PC-3 (cell line): ENCODE data around the gene RBM47. TPM values are rescaled to one million over a fixed set of nuclear protein-coding genes. Genes with fewer than 3 reads are reported as not detected.

Source experiments
- ATAC-seq: fragments of 200-7000 bp; cut with Tn5 transposase; 2 replicates; pipeline ENCODE4 v1.9.1; 2020; ENCODE audit warnings: mild to moderate bottlenecking, moderate library complexity
- BruUV-seq: library from RNA; stranded (reverse); fragments of 400-500 nt; replicated peaks from 2 replicates; lab custom pipeline; 2021; lab: Mats Ljungman, UMichigan
- CTCF ChIA-PET: fragments of 300-600 bp; sonication (Branson Sonifier 250); formaldehyde crosslinking; loops from one replicate; lab custom pipeline; 2022; ENCODE audit warnings: antibody characterized with exemption; lab: Charles Lee
- POLR2A ChIA-PET: fragments of 300-600 bp; sonication (Branson Sonifier 250); formaldehyde crosslinking; loops from one replicate; lab custom pipeline; 2022; ENCODE audit warnings: antibody characterized with exemption; ENCODE audit not compliant: unreplicated experiment; lab: Charles Lee
- DNase-seq: peaks from one replicate; pipeline ENCODE4 v3.0.0-alpha.2; 2015
- H2AFZ ChIP-seq: fragments of 300-600 bp; sonication (generic); 2 replicates; pipeline ENCODE4 v1.6.0; 2016; ENCODE audit warnings: antibody characterized with exemption, low read length
- H3F3A ChIP-seq: fragments of 300-600 bp; sonication (generic); one replicate; pipeline ENCODE4 v1.6.0; 2017; ENCODE audit warnings: antibody characterized with exemption, low read length, control low read depth, mild to moderate bottlenecking; ENCODE audit not compliant: unreplicated experiment
- H3K27ac ChIP-seq: fragments of 300-600 bp; sonication (generic); 2 replicates; pipeline ENCODE4 v1.5.1; 2016; ENCODE audit warnings: mild to moderate bottlenecking, low read length
- H3K27me3 ChIP-seq: fragments of 300-600 bp; sonication (generic); 2 replicates; pipeline ENCODE4 v1.6.1; 2016; ENCODE audit warnings: low read length, mixed read lengths
- H3K36me3 ChIP-seq: fragments of 300-600 bp; sonication (generic); 2 replicates; pipeline ENCODE4 v1.6.1; 2016; ENCODE audit warnings: low read depth, mixed run types, low read length, mixed read lengths
- H3K4me1 ChIP-seq: fragments of 300-600 bp; sonication (generic); 2 replicates; pipeline ENCODE4 v1.5.1; 2016; ENCODE audit warnings: low read length; ENCODE audit not compliant: insufficient read depth
- H3K4me2 ChIP-seq: fragments of 300-600 bp; sonication (generic); 2 replicates; pipeline ENCODE4 v1.6.0; 2016; ENCODE audit warnings: low read length
- H3K4me3 ChIP-seq: fragments of 300-600 bp; sonication (generic); 2 replicates; pipeline ENCODE4 v1.5.1; 2016; ENCODE audit warnings: mild to moderate bottlenecking, low read length, mixed read lengths
- H3K79me2 ChIP-seq: fragments of 300-600 bp; sonication (generic); 2 replicates; pipeline ENCODE4 v1.6.1; 2017; ENCODE audit warnings: low read length, mixed read lengths
- H3K9ac ChIP-seq: fragments of 300-600 bp; sonication (generic); 2 replicates; pipeline ENCODE4 v1.6.0; 2016; ENCODE audit warnings: mild to moderate bottlenecking, low read length
- H3K9me2 ChIP-seq: fragments of 300-600 bp; sonication (generic); replicated peaks from 2 replicates; pipeline ENCODE4 v1.6.1; 2016; ENCODE audit warnings: mixed run types, low read length, mixed read lengths
- H3K9me3 ChIP-seq: fragments of 300-600 bp; sonication (generic); 2 replicates; pipeline ENCODE4 v1.6.1; 2016; ENCODE audit warnings: low read length, mixed read lengths
- H4K20me1 ChIP-seq: fragments of 300-600 bp; sonication (generic); 2 replicates; pipeline ENCODE4 v1.6.1; 2016; ENCODE audit warnings: low read length, mixed read lengths
- EZH2 ChIP-seq: fragments of 300-600 bp; sonication (generic); IDR thresholded peaks from one replicate; pipeline ENCODE4 v1.6.1; 2017; ENCODE audit warnings: antibody characterized with exemption, mild to moderate bottlenecking, low read length; ENCODE audit not compliant: unreplicated experiment
- EZH2phosphoT487 ChIP-seq: fragments of 300-600 bp; sonication (generic); IDR thresholded peaks from 2 replicates; pipeline ENCODE4 v1.6.1; 2018; ENCODE audit warnings: mild to moderate bottlenecking, antibody characterized with exemption, low read length, borderline replicate concordance
- intact Hi-C: fragments of 100-400 bp; cut with micrococcal nuclease; formaldehyde crosslinking; loops from 2 replicates; pipeline ENCODE4 v1.9.0; 2023
- total RNA-seq: library from RNA; depleted of rRNA; stranded (reverse); fragments of >200 nt; gene quantifications from 2 replicates; pipeline ENCODE4 v1.2.3, GENCODE V29; 2014
- TF ChIP-seq, protein P1 (sequence below): fragments of 300-600 bp; sonication (generic); conservative IDR thresholded peaks from 2 replicates; pipeline ENCODE4 v1.5.1; 2017; ENCODE audit warnings: antibody characterized with exemption, low read depth, mild to moderate bottlenecking, low read length

Gene RBM47
- total RNA-seq, 1 experiment from 2014 or later, result 34.7 TPM

DNA sequence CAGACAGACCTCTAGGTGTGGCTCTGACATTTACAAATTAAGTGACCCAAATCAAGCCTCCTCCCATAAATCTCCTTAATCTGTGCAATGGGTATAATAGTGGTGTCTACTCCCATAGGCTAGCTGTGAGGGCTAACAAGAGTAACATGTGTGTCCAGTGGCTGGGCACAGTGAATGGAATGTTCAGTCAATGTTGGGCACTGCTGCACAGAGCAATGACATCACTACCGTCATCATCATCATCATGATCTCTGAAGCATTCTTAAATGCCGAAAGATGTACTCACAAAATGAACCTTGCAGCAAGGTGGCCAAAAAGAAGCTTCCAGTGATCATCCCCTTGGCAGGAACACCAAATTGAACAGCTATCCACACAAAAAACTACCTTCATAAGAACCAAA lies 251.0 kb downstream of the RBM47 start:
- intact Hi-C loops, result no loop called here
- ATAC-seq (no peak), DNase-seq (no peak)
- Histone ChIP-seq H3K4me3 (no peak overlapping the region), H3K79me2 (no peaks in the 10 kb centered on the region), H3K9ac (no peak overlapping the region), H4K20me1 (no peaks in the 10 kb centered on the region), H3K9me2 (no peaks in the 10 kb centered on the region), H3K27me3 (no peaks in the 10 kb centered on the region), H3K4me2 (no peak overlapping the region), H3K9me3 (no peaks in the 10 kb centered on the region), H2AFZ (no peak overlapping the region), H3K36me3 (no peaks in the 10 kb centered on the region), H3K4me1 (no peaks in the 10 kb centered on the region), H3K27ac (no peak overlapping the region), H3F3A (no peaks in the 10 kb centered on the region)
- no peak for TF ChIP-seq EZH2
- no peak for TF ChIP-seq EZH2phosphoT487
- TF ChIP-seq, protein P1, sequence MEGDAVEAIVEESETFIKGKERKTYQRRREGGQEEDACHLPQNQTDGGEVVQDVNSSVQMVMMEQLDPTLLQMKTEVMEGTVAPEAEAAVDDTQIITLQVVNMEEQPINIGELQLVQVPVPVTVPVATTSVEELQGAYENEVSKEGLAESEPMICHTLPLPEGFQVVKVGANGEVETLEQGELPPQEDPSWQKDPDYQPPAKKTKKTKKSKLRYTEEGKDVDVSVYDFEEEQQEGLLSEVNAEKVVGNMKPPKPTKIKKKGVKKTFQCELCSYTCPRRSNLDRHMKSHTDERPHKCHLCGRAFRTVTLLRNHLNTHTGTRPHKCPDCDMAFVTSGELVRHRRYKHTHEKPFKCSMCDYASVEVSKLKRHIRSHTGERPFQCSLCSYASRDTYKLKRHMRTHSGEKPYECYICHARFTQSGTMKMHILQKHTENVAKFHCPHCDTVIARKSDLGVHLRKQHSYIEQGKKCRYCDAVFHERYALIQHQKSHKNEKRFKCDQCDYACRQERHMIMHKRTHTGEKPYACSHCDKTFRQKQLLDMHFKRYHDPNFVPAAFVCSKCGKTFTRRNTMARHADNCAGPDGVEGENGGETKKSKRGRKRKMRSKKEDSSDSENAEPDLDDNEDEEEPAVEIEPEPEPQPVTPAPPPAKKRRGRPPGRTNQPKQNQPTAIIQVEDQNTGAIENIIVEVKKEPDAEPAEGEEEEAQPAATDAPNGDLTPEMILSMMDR, result no peak
- ChIA-PET CTCF (interaction anchor here (0.6 kb wide), 1 partner anchor 442 kb away, joined by 4 read pairs; no protein-coding TSS in a partner anchor), POLR2A (no interaction called here)
- no TSS peak for BruUV-seq

DNA sequence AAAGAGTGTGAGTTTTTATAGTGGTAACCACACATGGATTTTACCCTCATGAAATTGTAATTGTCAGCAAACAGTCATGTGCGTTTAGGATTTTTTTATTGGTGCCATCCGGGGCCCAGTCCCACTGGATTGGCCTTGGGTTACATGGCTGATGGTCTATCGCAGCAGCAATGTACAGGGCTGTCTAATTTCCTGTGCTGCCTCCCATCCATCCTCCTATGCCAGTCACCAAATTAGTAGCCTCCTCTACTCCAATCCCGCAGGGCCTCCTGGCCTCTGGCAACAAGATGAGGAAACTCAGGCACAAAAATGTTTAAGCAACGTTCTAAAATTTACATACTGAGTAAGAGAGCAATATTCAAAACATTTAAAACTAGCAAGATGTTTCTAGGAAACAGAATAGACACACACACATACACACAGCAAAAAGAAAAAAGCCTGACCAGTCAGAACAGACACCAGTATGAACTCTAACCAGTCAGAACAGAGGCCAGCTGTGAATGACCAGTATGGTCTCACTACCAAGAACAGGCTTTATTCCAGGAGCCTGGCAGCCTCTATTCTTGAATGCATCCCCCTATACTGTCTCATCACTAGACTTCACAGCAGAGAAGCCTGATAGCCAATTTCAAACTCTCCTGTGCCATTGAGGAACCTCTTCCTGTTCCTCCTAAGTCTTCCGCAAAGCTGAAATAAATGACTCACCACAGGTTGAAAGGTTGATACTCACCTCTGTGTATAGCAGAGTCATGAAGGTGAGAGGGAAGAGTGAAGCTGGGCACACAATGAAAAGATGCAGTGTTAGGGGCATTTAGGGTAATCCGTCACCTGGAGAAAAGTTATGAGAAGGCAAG lies 251.9 kb downstream of the RBM47 start:
- Histone ChIP-seq H3K27ac (no peak overlapping the region), H4K20me1 (no peaks in the 10 kb centered on the region), H3K9ac (no peak overlapping the region), H3K36me3 (no peaks in the 10 kb centered on the region), H3K4me3 (no peak overlapping the region), H3K4me1 (no peaks in the 10 kb centered on the region), H3K27me3 (no peaks in the 10 kb centered on the region), H3F3A (no peaks in the 10 kb centered on the region), H3K9me3 (no peaks in the 10 kb centered on the region), H3K9me2 (no peaks in the 10 kb centered on the region), H2AFZ (no peak overlapping the region), H3K4me2 (no peak overlapping the region), H3K79me2 (no peaks in the 10 kb centered on the region)
- no peak for ATAC-seq
- DNase-seq, result no peak
- ChIA-PET CTCF (interaction anchor here (0.6 kb wide), 1 partner anchor 61 kb away, joined by 3 read pairs; no protein-coding TSS in a partner anchor), POLR2A (no interaction called here)
- TF ChIP-seq, protein P1, result no peak
- TF ChIP-seq EZH2phosphoT487, result no peak
- no peak for TF ChIP-seq EZH2
- BruUV-seq, result no TSS peak
- intact Hi-C loops, result no loop called here

DNA sequence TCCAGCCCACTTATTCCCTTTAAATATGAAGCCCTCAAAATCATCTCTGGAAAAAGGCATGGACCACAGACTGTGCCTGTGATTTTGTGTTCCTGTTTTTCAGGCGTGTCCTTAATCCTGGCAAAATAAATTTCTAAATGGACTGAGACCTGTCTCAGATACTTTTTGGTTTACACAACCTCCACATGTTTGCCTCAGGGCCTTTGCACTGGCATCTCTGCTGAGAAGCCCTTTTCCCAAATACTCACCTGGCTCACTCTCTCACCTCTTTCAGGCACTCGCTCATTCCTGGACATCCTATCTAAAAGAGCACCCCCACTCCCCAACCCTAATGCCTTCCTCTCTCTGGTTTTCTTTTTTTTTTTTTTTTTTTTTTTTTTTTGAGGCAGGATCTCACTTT lies 254.0 kb downstream of the RBM47 start:
- Histone ChIP-seq H3K9me3 (no peaks in the 10 kb centered on the region), H3K9ac (no peak overlapping the region), H4K20me1 (no peaks in the 10 kb centered on the region), H3K27me3 (no peaks in the 10 kb centered on the region), H3K27ac (no peak overlapping the region), H3K4me1 (no peaks in the 10 kb centered on the region), H2AFZ (no peak overlapping the region), H3K9me2 (no peaks in the 10 kb centered on the region), H3K4me2 (no peak overlapping the region), H3K36me3 (no peaks in the 10 kb centered on the region), H3F3A (no peaks in the 10 kb centered on the region), H3K79me2 (no peaks in the 10 kb centered on the region), H3K4me3 (no peak overlapping the region)
- POLR2A ChIA-PET, result no interaction called here
- no peak for ATAC-seq
- no peak for TF ChIP-seq EZH2phosphoT487
- TF ChIP-seq EZH2, result no peak
- TF ChIP-seq, protein P1, result no peak
- DNase-seq, result no peak
- CTCF ChIA-PET, result no interaction called here
- no TSS peak for BruUV-seq
- intact Hi-C loops, result no loop called here
